HG03521 (cell line): ENCODE data around the gene ASB15.

ENCODE experiments used
- ATAC-seq: cut with Tn5 transposase; IDR thresholded peaks from one replicate; pipeline ENCODE4 v1.9.1; 2021; ENCODE audit warnings: mild to moderate bottlenecking, moderate library complexity; ENCODE audit not compliant: unreplicated experiment

ASB15 gene

DNA sequence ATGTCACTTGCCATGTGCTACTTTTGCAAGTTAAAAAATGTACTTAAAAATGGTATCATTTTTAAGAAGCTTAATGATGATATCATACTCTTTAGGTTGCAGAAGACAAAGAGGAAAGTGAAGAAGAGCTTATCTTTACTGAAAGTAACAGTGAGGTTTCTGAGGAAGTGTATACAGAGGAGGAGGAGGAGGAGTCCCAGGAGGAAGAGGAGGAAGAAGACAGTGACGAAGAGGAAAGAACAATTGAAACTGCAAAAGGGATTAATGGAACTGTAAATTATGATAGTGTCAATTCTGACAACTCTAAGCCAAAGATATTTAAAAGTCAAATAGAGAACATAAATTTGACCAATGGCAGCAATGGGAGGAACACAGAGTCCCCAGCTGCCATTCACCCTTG is 60.1 kb downstream of the ASB15 start:
- ATAC-seq: no peak

DNA sequence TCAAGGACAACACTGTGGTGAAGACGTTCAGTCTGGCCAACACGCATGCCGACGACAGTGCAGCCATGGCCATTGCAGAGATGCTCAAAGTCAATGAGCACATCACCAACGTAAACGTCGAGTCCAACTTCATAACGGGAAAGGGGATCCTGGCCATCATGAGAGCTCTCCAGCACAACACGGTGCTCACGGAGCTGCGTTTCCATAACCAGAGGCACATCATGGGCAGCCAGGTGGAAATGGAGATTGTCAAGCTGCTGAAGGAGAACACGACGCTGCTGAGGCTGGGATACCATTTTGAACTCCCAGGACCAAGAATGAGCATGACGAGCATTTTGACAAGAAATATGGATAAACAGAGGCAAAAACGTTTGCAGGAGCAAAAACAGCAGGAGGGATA is 60.7 kb downstream of the ASB15 start:
- no peak for ATAC-seq

DNA sequence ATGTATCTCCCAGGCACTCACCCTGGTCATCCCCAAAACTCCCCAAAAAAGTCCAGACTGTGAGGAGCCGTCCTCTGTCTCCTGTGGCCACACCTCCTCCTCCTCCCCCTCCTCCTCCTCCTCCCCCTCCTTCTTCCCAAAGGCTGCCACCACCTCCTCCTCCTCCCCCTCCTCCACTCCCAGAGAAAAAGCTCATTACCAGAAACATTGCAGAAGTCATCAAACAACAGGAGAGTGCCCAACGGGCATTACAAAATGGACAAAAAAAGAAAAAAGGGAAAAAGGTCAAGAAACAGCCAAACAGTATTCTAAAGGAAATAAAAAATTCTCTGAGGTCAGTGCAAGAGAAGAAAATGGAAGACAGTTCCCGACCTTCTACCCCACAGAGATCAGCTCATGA is 61.1 kb downstream of the ASB15 start:
- ATAC-seq: no peak

DNA sequence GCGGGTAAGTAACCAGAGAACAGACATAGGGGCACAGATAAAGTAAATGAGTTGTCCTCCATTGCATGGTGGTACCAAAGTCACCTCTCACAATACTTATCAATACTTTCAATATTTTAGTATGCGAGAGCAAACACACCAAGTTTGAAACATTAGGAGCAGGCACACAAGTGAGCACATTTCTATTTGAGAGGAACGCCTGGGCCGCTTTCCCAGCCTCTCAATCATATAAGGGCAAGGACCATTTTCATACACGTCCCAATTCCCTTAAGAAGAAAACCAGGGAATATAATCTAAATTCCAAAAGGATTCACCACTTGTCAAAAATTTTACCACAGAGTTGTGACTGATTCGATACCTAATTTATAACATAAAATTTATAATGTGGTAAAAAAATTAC is 61.6 kb downstream of the ASB15 start:
- ATAC-seq: no peak

DNA sequence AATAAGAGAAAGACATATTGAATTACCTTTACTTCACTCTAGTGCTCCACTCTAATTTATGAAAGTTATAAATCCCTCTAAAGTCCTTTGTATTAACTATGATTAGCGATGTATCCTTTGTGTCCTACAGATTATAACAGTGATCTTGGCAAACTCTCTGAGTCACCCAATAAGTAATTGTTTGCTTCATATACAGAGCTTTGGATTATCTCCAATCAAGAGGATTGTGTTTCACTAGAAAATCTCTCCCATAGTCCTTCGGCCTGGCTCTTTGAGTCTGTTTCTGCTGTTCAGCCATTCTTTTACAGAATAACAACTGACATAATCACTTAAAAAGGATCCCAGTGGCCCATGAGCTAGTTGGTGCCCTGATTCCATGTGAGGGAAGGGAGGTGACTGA is 63.5 kb downstream of the ASB15 start:
- ATAC-seq: no peak

DNA sequence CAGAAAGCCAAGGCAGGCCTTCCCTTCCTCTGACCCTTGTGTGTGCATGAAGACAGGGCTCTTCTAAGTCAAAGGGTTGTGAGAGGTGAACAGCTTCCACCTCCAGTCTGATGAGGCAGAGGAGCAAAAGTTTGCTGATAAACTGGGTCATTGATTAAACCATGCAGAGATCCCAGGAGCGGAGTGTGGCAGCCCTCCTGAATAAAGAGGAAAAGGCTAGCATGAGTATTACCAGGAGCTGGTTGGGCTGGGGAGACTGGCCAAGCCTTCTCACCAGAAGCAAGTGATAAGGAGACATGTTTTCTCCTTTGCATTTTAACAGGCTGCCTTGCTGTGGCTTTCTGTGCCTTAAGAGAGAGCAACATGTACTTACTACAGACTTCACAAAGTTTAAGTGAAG is 64.3 kb downstream of the ASB15 start:
- no peak for ATAC-seq

DNA sequence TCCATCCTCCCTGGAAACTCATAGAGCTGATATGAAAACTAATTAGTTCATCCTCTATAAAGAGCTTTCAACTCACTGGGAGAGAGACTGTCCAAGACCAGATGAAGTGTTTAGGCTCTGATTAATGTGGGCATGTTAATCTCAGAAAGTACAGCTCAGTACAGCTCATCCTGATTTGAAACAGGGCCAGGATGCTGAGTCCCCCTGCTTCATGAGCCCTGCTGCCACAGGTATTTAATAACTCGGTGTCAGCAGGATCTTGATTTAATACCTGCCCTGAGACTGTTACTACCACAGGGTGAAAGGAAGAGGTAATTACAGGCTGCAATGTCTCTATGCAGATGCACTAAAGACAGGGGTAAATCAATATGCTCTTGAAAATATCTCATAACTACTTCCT is 64.9 kb downstream of the ASB15 start:
- no peak for ATAC-seq

DNA sequence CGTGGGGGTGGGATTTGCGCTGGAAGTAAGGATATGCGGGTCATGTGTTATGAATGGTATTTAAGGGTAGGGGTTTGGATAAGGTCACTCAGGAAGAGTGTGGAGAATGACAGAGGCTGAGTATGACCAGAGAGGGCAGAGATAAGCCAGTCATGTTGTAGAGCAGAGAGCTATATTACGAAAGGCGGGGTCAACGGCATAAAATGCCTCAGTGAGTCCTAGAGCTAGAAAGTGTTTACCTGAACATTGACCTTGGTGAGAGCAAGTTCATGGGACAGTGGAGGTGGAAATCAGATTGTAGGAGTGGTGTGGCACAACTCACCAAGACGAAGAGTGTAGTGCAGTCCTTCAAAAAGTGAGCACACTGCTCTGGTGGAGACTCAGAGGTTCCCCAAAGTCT is 67.9 kb downstream of the ASB15 start:
- no peak for ATAC-seq

DNA sequence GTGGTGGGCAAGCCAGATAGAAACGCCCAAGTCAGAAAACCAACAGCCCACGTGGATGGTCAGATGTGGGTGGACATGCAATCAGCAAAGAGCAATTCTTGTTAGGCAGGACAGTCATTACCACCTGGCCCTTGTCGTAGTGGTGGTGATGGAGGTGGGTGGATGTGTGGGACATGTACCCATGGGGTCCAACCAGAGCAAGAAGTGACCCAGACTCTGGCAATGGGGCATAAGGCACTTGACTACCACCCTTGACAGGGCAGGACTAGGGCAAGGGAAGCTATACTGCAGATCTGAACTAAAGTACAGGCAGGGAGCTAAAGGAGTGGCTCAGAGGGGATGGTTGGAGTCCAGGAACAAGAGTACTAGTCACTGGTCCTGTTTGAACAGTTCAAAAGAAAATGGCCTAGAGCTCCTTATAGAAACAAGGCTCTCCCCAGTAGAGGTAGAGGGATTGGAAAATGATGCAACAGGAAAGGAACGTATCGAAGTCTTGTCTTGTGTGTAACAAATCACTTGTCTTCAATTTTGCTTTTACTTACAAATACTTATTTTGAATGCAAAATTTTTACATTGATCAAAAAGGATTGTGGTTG is 71.6 kb downstream of the ASB15 start:
- no peak for ATAC-seq

DNA sequence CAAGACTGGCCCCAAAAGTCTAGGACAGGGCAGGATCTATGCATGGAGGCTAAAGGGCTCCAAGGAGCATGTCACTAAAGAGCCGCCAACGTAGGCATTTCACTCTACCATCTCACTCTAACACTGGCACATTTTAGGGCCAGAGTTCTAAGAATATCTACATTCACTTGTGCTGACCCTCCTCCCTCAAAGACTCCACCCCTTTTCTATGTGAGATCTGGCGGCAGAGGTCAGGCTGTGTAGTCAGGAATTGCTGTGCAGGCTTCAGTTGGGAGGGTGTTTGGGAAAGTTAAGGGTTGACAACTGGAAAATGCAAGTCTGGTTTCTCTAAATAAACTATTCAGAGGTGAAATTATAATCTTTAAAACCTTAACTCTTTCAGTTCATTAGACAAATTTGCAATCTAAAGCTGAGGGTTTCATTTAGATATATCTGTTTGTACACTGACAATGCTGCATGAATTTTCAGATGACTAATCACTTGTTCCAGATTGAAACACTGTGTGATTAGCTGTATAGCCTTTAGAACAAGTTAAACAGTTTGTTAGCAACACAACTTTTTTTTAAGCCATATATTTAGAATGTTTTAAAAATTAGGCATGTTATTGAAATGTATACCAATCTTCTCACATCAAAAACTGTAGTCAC is 72.3 kb downstream of the ASB15 start:
- ATAC-seq: no peak

DNA sequence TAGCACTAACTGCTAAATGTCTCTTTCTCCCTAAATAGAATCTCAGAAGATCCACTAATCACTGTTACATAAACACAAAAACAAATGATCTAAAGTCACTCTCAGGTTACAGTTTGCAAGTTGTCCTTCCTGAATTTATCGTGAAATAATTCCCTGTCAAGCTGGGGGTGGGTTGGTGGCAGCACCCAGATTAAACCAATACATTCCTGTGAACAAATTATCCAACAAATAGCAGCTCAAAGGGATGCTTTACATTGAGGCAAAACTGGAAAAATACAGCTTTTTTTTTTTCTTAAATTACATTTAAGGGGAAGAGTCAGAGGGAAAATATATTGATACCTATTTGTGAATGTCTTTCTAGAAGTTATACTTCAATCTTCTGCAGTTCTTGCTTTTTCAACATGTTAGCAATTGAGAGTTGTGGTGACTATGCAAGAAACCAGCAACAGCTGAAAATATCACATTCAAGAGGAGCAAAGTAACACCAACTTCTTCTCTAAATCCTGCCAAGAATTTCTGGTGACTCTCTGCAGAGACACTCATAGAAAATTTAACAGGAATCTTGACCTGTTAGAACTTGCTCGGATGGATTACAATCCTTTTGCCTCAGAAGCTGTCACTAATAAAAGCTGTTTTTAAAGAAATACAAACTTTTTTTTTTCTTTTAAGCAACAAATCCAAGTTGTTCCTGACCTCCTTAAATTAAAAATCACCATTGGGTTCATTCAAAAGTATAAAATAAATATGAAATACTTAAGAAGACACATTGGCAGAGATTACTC is 73.0 kb downstream of the ASB15 start:
- no peak for ATAC-seq

DNA sequence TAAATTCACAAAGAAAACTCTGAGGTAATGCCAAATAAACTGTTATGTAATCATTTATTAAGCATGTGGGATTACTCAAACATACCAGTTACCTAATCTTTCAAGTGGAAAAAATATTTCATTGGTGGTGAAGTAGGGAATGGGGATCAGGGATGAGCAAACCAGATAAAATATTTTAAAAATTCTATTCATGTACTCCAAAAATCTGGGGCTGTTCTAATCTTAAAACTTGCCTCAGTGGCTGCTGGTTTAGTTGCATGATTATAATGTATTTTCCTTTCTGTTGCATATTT is 73.5 kb downstream of the ASB15 start:
- ATAC-seq: no peak

DNA sequence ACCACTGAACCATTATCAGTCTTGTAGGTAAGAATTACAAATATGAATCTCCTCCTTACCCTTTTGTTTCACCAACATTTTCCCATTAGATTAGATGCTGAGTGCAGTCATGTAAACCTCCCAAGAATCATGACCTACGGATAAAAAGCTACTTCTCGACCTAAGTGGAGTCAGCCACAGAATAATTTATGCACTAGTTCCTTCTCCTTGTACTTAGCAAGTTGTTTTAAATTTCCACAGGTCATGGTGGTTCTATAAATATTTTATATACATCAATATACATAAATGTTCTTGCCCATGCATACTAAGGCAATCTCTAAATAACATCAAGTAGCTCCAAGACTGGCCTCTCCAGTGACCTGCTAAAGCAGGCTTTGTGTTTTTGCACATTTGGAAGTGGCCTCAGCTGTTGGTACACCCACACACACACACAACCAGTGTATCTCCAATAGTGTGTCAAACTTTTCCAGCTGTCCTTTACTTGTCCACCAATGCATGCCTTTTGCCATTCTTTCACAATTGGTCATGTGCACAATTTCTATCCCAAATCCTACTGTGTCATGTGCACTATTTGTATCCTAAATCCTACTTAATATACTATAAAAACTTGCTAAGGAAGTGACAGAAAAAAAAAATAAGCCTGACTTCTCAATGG is 75.6 kb downstream of the ASB15 start:
- no peak for ATAC-seq

DNA sequence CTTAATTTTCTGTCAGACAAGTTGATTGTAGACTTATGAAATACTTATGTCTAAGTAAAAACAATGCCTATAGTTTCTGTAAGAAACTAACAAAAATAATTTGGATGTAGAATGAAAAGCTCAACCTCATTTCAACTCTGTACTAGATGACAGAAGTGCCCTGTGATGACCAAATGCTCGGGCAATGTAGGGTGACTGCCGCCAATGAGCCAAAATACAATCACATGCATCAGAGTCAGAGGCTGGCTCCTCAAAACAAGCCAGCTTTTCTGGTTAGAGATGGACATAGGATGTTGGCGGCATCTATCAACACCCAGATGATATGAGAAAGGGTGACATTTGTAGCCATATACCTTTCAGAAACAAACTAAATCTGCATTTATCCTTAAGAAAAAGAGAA is 78.0 kb downstream of the ASB15 start:
- ATAC-seq: no peak

DNA sequence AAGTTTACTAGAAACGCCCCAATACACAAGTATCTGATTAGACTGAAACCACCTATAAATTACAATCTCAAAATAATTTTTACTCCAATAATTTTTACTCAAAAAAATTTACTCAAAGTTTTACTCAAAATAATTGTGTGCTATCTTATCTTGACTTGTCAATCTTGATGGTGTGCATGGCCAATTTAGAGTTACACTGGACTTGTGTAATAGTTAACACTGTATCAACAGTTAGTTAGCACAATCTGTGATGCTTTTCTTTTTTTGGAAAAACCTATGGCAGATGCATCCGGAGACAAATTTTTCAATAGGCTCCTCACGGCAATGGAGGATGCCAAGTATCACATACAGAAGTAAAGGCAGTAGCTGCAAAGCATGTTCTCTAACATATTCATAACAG is 79.0 kb downstream of the ASB15 start:
- ATAC-seq: no peak

DNA sequence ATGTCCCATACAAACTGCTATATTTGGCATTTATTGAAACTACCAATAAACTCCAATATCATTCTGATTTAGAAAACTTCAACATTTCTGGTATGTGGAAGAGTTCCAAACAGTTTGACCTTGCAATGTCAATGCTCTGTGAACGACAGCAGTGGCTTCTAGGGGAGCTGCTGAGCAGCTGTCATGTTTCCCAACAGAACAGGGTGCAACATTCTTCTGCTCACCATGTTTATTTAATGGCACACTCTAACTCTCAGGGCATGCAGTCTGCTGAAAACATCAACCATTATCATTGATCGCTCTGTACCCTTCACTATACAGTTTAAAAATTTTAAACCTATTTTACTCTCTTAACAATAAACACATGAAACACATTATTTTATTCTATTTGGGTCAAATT is 79.9 kb downstream of the ASB15 start:
- ATAC-seq: no peak

DNA sequence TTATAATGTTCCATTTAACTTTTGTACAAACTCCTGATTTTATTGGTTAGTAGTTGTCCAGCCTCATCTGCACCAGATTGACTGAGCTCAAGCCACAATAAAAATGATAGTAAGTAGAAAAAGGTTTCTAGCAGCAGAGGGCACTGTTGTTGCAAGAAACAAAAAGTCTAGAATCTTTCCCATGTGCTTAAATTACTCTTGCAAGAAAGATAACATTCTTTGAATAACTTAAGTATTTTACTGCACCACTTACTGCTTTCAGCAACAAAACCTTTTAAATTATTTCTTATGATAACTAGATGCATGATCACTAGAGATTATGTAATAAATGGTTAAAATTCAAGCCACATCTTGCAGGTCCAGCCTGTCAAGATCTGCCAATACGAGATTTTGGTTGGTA is 81.1 kb downstream of the ASB15 start:
- peak; percentile 66 for ATAC-seq

DNA sequence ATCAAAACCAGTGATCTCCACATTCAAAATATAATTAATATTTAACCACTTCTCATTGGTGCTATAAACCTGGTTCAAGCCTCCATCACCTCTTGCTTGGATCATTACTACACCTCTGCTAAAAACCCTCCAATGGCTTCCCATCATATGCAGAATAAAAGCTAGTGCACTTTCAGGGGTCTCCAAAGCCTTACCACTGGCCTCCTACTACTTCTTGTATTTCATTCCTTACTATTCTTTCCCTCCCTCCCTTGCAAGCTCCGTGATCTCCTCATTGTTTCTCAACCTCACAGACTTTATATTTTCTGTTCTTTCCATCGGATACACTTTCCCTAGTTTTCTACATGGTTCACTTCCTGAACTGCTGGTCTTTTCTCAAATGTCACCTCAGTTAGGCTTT is 85.5 kb downstream of the ASB15 start:
- ATAC-seq: no peak

DNA sequence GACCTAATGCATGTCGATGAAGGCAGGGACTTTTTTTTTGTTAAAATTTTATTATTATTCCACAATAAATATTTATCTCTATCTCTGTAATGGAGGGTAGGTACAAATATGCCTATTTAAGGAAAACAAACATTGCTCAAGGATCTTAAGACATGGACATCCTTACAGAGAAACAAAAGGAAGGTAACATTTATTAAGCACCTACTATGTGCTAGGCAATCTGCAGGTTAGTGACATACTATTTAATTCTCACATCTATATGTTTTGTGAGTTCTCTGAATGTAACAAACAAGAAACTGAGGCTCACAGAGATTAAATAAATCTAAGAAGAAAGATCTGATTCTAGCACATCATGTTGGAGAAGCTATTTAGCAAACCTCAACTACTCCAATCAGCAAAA is 86.1 kb downstream of the ASB15 start:
- ATAC-seq: no peak
